HG03175 (cell line): Measurements from ENCODE around the gene RTL10.
"Not testable (repeated sequence)": the region's sequence is repeated elsewhere in the genome, so short reads cannot be mapped to it uniquely, and the experiment has no call there.

Experiments
- ATAC-seq: cut with Tn5 transposase; IDR thresholded peaks from one replicate; pipeline ENCODE4 v1.9.1; 2021; ENCODE audit warnings: mild to moderate bottlenecking, moderate library complexity; ENCODE audit not compliant: unreplicated experiment

RTL10 gene

GRCh38 chr22:19846620-19847344 lies 7.9 kb downstream of the RTL10 start:
- no peak for ATAC-seq

- ATAC-seq, result no peak
Observed at GRCh38 chr22:19845054-19845722, 9.5 kb downstream of the RTL10 start.

GRCh38 chr22:19844377-19845053 lies 10.2 kb downstream of the RTL10 start:
- no peak for ATAC-seq

GRCh38 chr22:19843857-19844376 lies 10.8 kb downstream of the RTL10 start:
- no peak for ATAC-seq

GRCh38 chr22:19843107-19843856 lies 11.4 kb downstream of the RTL10 start:
- no peak for ATAC-seq

GRCh38 chr22:19842393-19843106 lies 12.1 kb downstream of the RTL10 start:
- ATAC-seq, result no peak

- ATAC-seq, result no peak
Observed at GRCh38 chr22:19841641-19842392, 12.9 kb downstream of the RTL10 start.

GRCh38 chr22:19840955-19841640 lies 13.6 kb downstream of the RTL10 start:
- ATAC-seq, result no peak

GRCh38 chr22:19840059-19840458 lies 14.6 kb downstream of the RTL10 start:
- ATAC-seq, result no peak

- ATAC-seq, result no peak
Observed at GRCh38 chr22:19837915-19838314, 16.8 kb downstream of the RTL10 start.

GRCh38 chr22:19836512-19836911 lies 18.2 kb downstream of the RTL10 start:
- no peak for ATAC-seq

- ATAC-seq, result no peak
Observed at GRCh38 chr22:19834599-19834998, 20.1 kb downstream of the RTL10 start.

GRCh38 chr22:19833327-19833726 lies 21.3 kb downstream of the RTL10 start:
- not testable (repeated sequence) for ATAC-seq

- no peak for ATAC-seq
Observed at GRCh38 chr22:19832476-19833108, 22.1 kb downstream of the RTL10 start.

GRCh38 chr22:19831979-19832378 lies 22.7 kb downstream of the RTL10 start:
- not testable (repeated sequence) for ATAC-seq

- no peak for ATAC-seq
Observed at GRCh38 chr22:19831016-19831415, 23.7 kb downstream of the RTL10 start.

- no peak for ATAC-seq
Observed at GRCh38 chr22:19828035-19828401, 26.7 kb downstream of the RTL10 start.

GRCh38 chr22:19827341-19828034 lies 27.2 kb downstream of the RTL10 start:
- ATAC-seq, result no peak
